Measurements from ENCODE around the gene E2F1.

DNA sequence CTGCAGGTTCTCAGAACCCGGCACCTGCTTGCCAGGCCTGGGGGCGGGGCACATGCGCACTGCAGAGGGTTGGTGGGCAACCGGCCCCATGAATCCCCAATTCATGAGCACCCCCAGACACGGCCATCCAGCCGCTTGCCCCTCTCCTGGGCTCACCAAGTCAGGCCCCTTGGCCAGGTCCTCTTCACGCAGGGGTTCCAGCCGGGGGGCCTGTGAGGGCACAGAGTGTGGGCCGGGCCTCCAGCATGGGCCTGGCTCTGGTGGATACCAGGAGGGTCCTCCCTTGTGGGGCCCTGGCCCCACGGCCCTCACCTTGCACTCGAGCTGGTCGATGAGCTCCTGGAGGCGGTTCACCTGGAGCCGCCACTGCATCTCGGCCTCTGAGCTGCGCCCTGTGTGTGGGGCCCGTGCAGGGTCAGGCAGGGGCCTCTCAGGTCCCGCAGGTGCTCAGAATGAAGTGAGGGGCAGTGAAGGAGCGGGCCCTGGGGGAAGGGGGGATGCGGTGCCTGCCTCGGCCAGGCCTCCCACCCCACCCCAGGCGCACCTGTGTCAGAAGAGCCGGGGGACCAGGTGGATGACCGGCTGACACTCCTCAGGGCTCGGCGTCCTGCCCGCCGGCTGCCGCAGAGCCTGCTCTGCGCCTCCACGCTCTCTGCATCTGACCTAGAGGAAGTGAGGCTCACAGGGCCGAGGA lies 26.7 kb downstream of the E2F1 start:
- no peak for TF ChIP-seq POLR2AphosphoS5 (IDR thresholded peaks at IDR 0.05)
- TF ChIP-seq EP300 (IDR thresholded peaks at IDR 0.05) = no peak
- TF ChIP-seq, protein P1, sequence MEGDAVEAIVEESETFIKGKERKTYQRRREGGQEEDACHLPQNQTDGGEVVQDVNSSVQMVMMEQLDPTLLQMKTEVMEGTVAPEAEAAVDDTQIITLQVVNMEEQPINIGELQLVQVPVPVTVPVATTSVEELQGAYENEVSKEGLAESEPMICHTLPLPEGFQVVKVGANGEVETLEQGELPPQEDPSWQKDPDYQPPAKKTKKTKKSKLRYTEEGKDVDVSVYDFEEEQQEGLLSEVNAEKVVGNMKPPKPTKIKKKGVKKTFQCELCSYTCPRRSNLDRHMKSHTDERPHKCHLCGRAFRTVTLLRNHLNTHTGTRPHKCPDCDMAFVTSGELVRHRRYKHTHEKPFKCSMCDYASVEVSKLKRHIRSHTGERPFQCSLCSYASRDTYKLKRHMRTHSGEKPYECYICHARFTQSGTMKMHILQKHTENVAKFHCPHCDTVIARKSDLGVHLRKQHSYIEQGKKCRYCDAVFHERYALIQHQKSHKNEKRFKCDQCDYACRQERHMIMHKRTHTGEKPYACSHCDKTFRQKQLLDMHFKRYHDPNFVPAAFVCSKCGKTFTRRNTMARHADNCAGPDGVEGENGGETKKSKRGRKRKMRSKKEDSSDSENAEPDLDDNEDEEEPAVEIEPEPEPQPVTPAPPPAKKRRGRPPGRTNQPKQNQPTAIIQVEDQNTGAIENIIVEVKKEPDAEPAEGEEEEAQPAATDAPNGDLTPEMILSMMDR (IDR thresholded peaks at IDR 0.05) = no peak
- TF ChIP-seq POLR2A (IDR thresholded peaks at IDR 0.05; ENCODE audit: low read depth) = no peak

Measured in esophagus muscularis mucosa (tissue), 4 donors.